K562 (cell line): Measurements from ENCODE around the gene PPRC1. TPM values are rescaled to one million over a fixed set of nuclear protein-coding genes. Genes with fewer than 3 reads are reported as not detected.
A peak's percentile ranks its signal among the peaks of the same experiment; 100 is the strongest.

Experiments used
- ASH1L ChIP-seq: fragments of 450-650 bp; IDR thresholded peaks from 2 replicates; pipeline ENCODE4 v1.6.1; 2018; ENCODE audit warnings: borderline replicate concordance, mild to moderate bottlenecking, low read depth; ENCODE audit not compliant: partially characterized antibody
- CEBPB ChIP-seq: fragments of 450-650 bp; IDR thresholded peaks from 2 replicates; pipeline ENCODE4 v1.6.1; 2016; ENCODE audit warnings: missing genetic modification characterization, missing compliant biosample characterization
- EP400 ChIP-seq: fragments of 450-650 bp; IDR thresholded peaks from 2 replicates; pipeline ENCODE4 v1.6.1; 2017; ENCODE audit warnings: antibody characterized with exemption, mild to moderate bottlenecking, moderate library complexity
- FOS ChIP-seq: IDR thresholded peaks from 3 replicates; pipeline ENCODE4 v1.6.1; 2011; ENCODE audit not compliant: insufficient read length; ENCODE audit errors: extremely low read depth
- KDM4B ChIP-seq, 2 experiments: fragments of 450-650 bp in 1 of 2; sonication (generic) in 1 of 2; IDR thresholded peaks; 2 replicates each; pipeline ENCODE4 v1.6.1; 2016 to 2017; ENCODE audit warnings: borderline replicate concordance in 2 of 2, antibody characterized with exemption in 1 of 2, low read depth in 1 of 2, mild to moderate bottlenecking in 1 of 2
- LCOR ChIP-seq: sonication (generic); formaldehyde crosslinking; IDR thresholded peaks from 2 replicates; pipeline ENCODE4 v1.8.0; 2022; ENCODE audit warnings: mild to moderate bottlenecking, missing genetic modification reagents
- OTX1 ChIP-seq: fragments of 450-650 bp; formaldehyde crosslinking; IDR thresholded peaks from 2 replicates; pipeline ENCODE4 v1.4.0; 2022; ENCODE audit warnings: mild to moderate bottlenecking
- PKNOX1 ChIP-seq: fragments of 450-650 bp; IDR thresholded peaks from 2 replicates; pipeline ENCODE4 v1.6.1; 2016
- POLR2AphosphoS5 ChIP-seq: IDR thresholded peaks from 2 replicates; pipeline ENCODE4 v1.6.1; 2011; ENCODE audit warnings: mild to moderate bottlenecking, low read depth, low read length, moderate library complexity; ENCODE audit not compliant: control insufficient read depth, insufficient read depth
- PTTG1 ChIP-seq: fragments of 450-650 bp; IDR thresholded peaks from 2 replicates; pipeline ENCODE4 v1.6.1; 2016; ENCODE audit warnings: low read depth, mild to moderate bottlenecking, missing genetic modification characterization, missing compliant biosample characterization
- TCF3 ChIP-seq: sonication (generic); formaldehyde crosslinking; IDR thresholded peaks from 2 replicates; pipeline ENCODE4 v1.4.0; 2020; ENCODE audit warnings: mild to moderate bottlenecking, missing genetic modification reagents
- TEAD2 ChIP-seq: fragments of 450-650 bp; IDR thresholded peaks from 2 replicates; pipeline ENCODE4 v1.6.1; 2016; ENCODE audit warnings: missing genetic modification characterization, control low read depth, missing compliant biosample characterization
- TEAD4 ChIP-seq, 2 experiments: sonication (generic) in 1 of 2; formaldehyde crosslinking in 1 of 2; IDR thresholded peaks; 2 replicates each; pipeline versions ENCODE4 v1.6.1 to v1.8.0; 2012 to 2022; ENCODE audit warnings: borderline replicate concordance in 1 of 2, inconsistent platforms in 1 of 2, low read length in 1 of 2, mild to moderate bottlenecking in 1 of 2, missing genetic modification reagents in 1 of 2
- USF2 ChIP-seq: sonication (generic); formaldehyde crosslinking; IDR thresholded peaks from 2 replicates; pipeline ENCODE4 v1.5.0; 2020; ENCODE audit warnings: missing genetic modification reagents
- ZNF740 ChIP-seq, 3 experiments: fragments of 200-800 bp in 1 of 3; sonication (Bioruptor generic) in 1 of 3; sonication (generic) in 1 of 3; formaldehyde crosslinking in 1 of 3; IDR thresholded peaks; 2 replicates each; pipeline versions ENCODE4 v1.6.1 to v1.8.0; 2016 to 2022; ENCODE audit warnings: mild to moderate bottlenecking in 2 of 3, missing compliant biosample characterization in 2 of 3, missing genetic modification characterization in 2 of 3, missing genetic modification reagents in 1 of 3
- polyA plus RNA-seq, 8 experiments: library from polyadenylated mRNA; depleted of rRNA in 4 of 8; stranded (reverse) in 5 of 8; unstranded in 3 of 8; fragments of >200 nt; fragmentation: Nextera tagmentation in 2 of 8; fragmentation: Illumina TruSeq in 1 of 8; extraction: Ambion mirVana in 2 of 8; extraction: Trizol in 1 of 8; gene quantifications; 2 replicates each; pipeline versions ENCODE4 v1.2.1 to v1.2.3, GENCODE V29; 2011 to 2014; ENCODE audit warnings: inconsistent platforms in 1 of 8, missing spikeins in 1 of 8
- total RNA-seq, 7 experiments: library from RNA; depleted of rRNA in 6 of 7; stranded (reverse); fragments of >200 nt in 6 of 7; fragmentation: Illumina TruSeq in 2 of 7; extraction: Trizol in 2 of 7; gene quantifications; 2 replicates each; pipeline versions ENCODE4 v1.2.1 to v1.2.3, GENCODE V29; 2011 to 2021; ENCODE audit warnings: low replicate concordance in 1 of 7
- TF ChIP-seq, protein P1 (sequence below): fragments of 450-650 bp; IDR thresholded peaks from 2 replicates; pipeline ENCODE4 v1.6.1; 2018; ENCODE audit not compliant: partially characterized antibody
- TF ChIP-seq, protein P2 (sequence below), 2 experiments: fragments of 450-650 bp; conservative IDR thresholded peaks; 2 replicates each; pipeline ENCODE4 v1.6.1; 2017; ENCODE audit warnings: mild to moderate bottlenecking in 2 of 2, moderate library complexity in 2 of 2

The PPRC1 gene
- total and polyA plus RNA-seq, 9 of the 15 experiments (the other 6 are each of a cell fraction or from before 2014, with no cell fraction given) = 8.5 to 47.1 (median 16.2) TPM

GRCh38 chr10:102119417-102120141, 13.3 kb upstream of the PPRC1 start (continued):
- TF ChIP-seq POLR2AphosphoS5 (no peak), TEAD2 (0 out of 2 replicates have a peak, but pooled peaks have one; percentile 15), PKNOX1 (peak; percentile 56), OTX1 (CRISPR knock-in tag) (no peak), FOS (peak; percentile 72), ZNF740 (CRISPR knock-in tag; IDR thresholded peaks at IDR 0.05) (peak; percentile 92), ZNF740 (tag; IDR thresholded peaks at IDR 0.05) (peak in 1 of 2 experiments; percentile 91; a peak in 2 of 4 replicates), TEAD4 (IDR thresholded peaks at IDR 0.05; ENCODE audit: low read length) (peak; percentile 29), TEAD4 (CRISPR knock-in tag; IDR thresholded peaks at IDR 0.05; ENCODE audit: borderline replicate concordance) (no peak), PTTG1 (tag) (no peak), USF2 (CRISPR knock-in tag) (no peak), LCOR (0 out of 2 replicates have a peak, but pooled peaks have one; percentile 38), CEBPB (tag) (no peak), EP400 (0 out of 2 replicates have a peak, but pooled peaks have one; percentile 29), KDM4B (IDR thresholded peaks at IDR 0.05; ENCODE audit: borderline replicate concordance in 2 of 2, low read depth in 1 of 2) (peak in 1 of 2 experiments; percentile 73; a peak in 1 of 4 replicates), ASH1L (peak; percentile 42), TCF3 (CRISPR knock-in tag) (no peak)
- TF ChIP-seq, protein P1, sequence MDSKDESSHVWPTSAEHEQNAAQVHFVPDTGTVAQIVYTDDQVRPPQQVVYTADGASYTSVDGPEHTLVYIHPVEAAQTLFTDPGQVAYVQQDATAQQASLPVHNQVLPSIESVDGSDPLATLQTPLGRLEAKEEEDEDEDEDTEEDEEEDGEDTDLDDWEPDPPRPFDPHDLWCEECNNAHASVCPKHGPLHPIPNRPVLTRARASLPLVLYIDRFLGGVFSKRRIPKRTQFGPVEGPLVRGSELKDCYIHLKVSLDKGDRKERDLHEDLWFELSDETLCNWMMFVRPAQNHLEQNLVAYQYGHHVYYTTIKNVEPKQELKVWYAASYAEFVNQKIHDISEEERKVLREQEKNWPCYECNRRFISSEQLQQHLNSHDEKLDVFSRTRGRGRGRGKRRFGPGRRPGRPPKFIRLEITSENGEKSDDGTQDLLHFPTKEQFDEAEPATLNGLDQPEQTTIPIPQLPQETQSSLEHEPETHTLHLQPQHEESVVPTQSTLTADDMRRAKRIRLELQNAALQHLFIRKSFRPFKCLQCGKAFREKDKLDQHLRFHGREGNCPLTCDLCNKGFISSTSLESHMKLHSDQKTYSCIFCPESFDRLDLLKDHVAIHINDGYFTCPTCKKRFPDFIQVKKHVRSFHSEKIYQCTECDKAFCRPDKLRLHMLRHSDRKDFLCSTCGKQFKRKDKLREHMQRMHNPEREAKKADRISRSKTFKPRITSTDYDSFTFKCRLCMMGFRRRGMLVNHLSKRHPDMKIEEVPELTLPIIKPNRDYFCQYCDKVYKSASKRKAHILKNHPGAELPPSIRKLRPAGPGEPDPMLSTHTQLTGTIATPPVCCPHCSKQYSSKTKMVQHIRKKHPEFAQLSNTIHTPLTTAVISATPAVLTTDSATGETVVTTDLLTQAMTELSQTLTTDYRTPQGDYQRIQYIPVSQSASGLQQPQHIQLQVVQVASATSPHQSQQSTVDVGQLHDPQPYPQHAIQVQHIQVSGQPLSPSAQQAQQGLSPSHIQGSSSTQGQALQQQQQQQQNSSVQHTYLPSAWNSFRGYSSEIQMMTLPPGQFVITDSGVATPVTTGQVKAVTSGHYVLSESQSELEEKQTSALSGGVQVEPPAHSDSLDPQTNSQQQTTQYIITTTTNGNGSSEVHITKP = peak; percentile 92
- TF ChIP-seq, protein P2, sequence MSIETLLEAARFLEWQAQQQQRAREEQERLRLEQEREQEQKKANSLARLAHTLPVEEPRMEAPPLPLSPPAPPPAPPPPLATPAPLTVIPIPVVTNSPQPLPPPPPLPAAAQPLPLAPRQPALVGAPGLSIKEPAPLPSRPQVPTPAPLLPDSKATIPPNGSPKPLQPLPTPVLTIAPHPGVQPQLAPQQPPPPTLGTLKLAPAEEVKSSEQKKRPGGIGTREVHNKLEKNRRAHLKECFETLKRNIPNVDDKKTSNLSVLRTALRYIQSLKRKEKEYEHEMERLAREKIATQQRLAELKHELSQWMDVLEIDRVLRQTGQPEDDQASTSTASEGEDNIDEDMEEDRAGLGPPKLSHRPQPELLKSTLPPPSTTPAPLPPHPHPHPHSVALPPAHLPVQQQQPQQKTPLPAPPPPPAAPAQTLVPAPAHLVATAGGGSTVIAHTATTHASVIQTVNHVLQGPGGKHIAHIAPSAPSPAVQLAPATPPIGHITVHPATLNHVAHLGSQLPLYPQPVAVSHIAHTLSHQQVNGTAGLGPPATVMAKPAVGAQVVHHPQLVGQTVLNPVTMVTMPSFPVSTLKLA (conservative IDR thresholded peaks at IDR 0.05) = peak in 1 of 2 experiments; percentile 19; a peak in 2 of 4 replicates
